ACC112 (cell line): ENCODE measurements around the gene EIF4G3.
"Not testable (repeated sequence)": the region's sequence is repeated elsewhere in the genome, so short reads cannot be mapped to it uniquely, and the experiment has no call there.

Experiments
- H2AFZ ChIP-seq: fragments of 200-600 bp; sonication (generic); one replicate; pipeline ENCODE4 v1.6.0; 2017; ENCODE audit warnings: antibody characterized with exemption, low read length; ENCODE audit not compliant: unreplicated experiment
- H3K27ac ChIP-seq: fragments of 200-600 bp; sonication (generic); 2 replicates; pipeline ENCODE4 v1.5.1; 2014; ENCODE audit warnings: low read depth, mild to moderate bottlenecking, antibody characterized with exemption, low read length, moderate library complexity
- H3K27me3 ChIP-seq: fragments of 200-600 bp; sonication (generic); 2 replicates; pipeline ENCODE4 v1.6.1; 2014; ENCODE audit warnings: mild to moderate bottlenecking, antibody characterized with exemption, low read length, moderate library complexity, mixed read lengths; ENCODE audit not compliant: insufficient read depth
- H3K36me3 ChIP-seq: fragments of 200-600 bp; sonication (generic); 2 replicates; pipeline ENCODE4 v1.6.1; 2016; ENCODE audit warnings: mild to moderate bottlenecking, antibody characterized with exemption, low read length, moderate library complexity, mixed read lengths; ENCODE audit not compliant: insufficient read depth
- H3K4me1 ChIP-seq: fragments of 200-600 bp; sonication (generic); one replicate; pipeline ENCODE4 v1.6.1; 2016; ENCODE audit warnings: low read length, mixed read lengths; ENCODE audit not compliant: insufficient read depth, unreplicated experiment, control insufficient read depth
- H3K4me3 ChIP-seq: fragments of 200-600 bp; sonication (generic); 2 replicates; pipeline ENCODE4 v1.5.1; 2014; ENCODE audit warnings: mild to moderate bottlenecking, low read depth, low read length
- H3K79me2 ChIP-seq: fragments of 200-600 bp; sonication (generic); one replicate; pipeline ENCODE4 v1.6.0; 2016; ENCODE audit warnings: low read length; ENCODE audit not compliant: control insufficient read depth, unreplicated experiment, insufficient read depth

Gene EIF4G3

GRCh38 chr1:21170837-21171236, 5.9 kb downstream of the EIF4G3 start:
- H2AFZ ChIP-seq, H3K4me3 ChIP-seq, H3K27me3 ChIP-seq, H3K36me3 ChIP-seq: not testable (repeated sequence)
- Histone ChIP-seq H3K27ac (peak overlapping the region; percentile 19; the same call in 1 of the 2 replicates), H3K79me2 (peaks cover 81% of the 10 kb centered on the region), H3K4me1 (peaks cover 17% of the 10 kb centered on the region)

DNA sequence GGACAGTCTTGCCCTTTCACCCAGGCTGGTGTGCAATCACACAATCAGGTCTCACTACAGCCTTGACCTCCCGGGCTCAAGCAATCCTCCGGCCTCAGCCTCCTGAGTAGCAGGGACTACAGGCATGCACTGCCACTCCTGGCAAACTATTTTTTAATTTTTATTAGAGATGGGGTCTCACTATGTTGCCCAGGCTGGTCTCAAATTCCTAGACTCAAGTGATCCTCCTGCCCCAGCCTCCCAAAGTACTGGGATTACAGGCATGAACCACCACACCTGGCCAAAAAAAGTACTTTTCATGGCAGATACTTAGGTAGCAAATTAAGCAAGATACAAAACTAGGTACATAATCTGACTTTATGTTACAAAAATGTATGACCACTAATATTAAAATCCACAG, 8.3 kb downstream of the EIF4G3 start:
- no peaks in the 10 kb centered on the region for H3K27me3 ChIP-seq
- peaks cover 19% of the 10 kb centered on the region for H3K4me1 ChIP-seq
- H2AFZ ChIP-seq: no peak overlapping the region
- peaks cover 21% of the 10 kb centered on the region for H3K36me3 ChIP-seq
- no peak overlapping the region for H3K27ac ChIP-seq
- no peak overlapping the region for H3K4me3 ChIP-seq
- H3K79me2 ChIP-seq: peaks cover 79% of the 10 kb centered on the region

- H3K27me3 ChIP-seq: no peaks in the 10 kb centered on the region
- H3K4me1 ChIP-seq: peaks cover 14% of the 10 kb centered on the region
- no peak overlapping the region for H3K4me3 ChIP-seq
- peaks cover 21% of the 10 kb centered on the region for H3K36me3 ChIP-seq
- 0 out of 2 replicates have a peak overlapping the region, but pooled peaks have one; percentile 1 for H3K27ac ChIP-seq
- H3K79me2 ChIP-seq: peaks cover 82% of the 10 kb centered on the region
- no peak overlapping the region for H2AFZ ChIP-seq
Measured at GRCh38 chr1:21165646-21166045, 11.1 kb downstream of the EIF4G3 start.

DNA sequence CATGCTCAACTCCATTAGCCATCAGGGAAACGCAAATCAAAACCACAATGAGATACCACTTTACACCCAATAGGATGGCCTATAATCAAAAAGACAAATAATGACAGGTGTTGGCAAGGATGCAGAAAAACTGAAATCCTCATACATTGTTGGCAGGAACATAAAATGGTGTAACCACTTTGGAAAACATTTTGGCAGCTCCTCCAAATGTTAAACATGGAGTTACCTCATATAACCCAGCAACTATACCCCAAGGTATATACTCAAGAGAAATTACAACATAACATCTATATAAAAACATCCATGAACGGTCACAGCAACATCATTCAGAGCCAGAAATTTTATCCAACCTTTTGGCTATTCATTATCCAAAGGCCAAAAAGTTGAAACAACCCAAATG, 11.6 kb downstream of the EIF4G3 start:
- H3K36me3 ChIP-seq: peaks cover 21% of the 10 kb centered on the region
- peaks cover 82% of the 10 kb centered on the region for H3K79me2 ChIP-seq
- no peaks in the 10 kb centered on the region for H3K27me3 ChIP-seq
- no peak overlapping the region for H2AFZ ChIP-seq
- H3K4me3 ChIP-seq: no peak overlapping the region
- H3K27ac ChIP-seq: no peak overlapping the region
- peaks cover 14% of the 10 kb centered on the region for H3K4me1 ChIP-seq

- Histone ChIP-seq H3K4me1 (peaks cover 14% of the 10 kb centered on the region), H3K36me3 (peaks cover 21% of the 10 kb centered on the region), H3K79me2 (peaks cover 84% of the 10 kb centered on the region), H3K27ac (no peak overlapping the region), H2AFZ (no peak overlapping the region), H3K27me3 (no peaks in the 10 kb centered on the region), H3K4me3 (no peak overlapping the region)
Measured at GRCh38 chr1:21164266-21164665, 12.4 kb downstream of the EIF4G3 start.

DNA sequence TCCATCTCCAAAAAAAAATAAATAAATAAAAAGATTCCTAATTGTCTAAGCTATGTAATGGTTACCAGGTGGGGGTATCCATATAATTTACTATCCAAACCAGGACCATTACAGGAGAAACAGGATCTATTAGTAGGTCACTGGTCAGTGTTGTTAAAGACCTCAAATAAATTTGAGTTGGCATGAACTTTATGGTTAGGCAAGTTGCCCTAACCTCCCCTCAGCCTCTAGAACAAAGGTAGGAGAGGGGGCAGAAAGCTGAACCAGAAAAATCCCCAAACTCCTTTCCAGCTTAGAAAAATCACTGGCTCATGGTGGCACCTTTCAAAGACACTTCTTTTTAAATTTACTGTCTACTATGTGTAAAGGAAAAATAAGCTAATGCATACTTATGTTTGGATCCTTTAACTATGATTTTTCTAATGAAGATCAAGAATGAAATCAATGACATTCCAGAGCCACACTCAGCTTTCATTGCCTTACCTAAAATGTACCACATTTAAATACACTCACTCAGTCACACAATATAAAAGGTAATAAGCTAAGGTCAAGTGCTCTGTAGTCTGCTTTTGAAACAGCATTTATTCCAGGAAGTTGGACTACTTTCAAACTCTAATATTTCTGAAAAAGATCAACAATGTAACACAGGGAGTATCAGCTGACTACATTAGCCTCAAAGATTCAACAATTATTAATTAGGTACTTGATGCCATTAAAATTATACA, 13.8 kb downstream of the EIF4G3 start:
- Histone ChIP-seq H3K36me3 (peaks cover 21% of the 10 kb centered on the region), H2AFZ (no peak overlapping the region), H3K4me3 (peak overlapping the region; percentile 9; the same call in 1 of the 2 replicates), H3K4me1 (peaks cover 14% of the 10 kb centered on the region), H3K79me2 (peaks cover 88% of the 10 kb centered on the region), H3K27me3 (no peaks in the 10 kb centered on the region), H3K27ac (no peak overlapping the region)

DNA sequence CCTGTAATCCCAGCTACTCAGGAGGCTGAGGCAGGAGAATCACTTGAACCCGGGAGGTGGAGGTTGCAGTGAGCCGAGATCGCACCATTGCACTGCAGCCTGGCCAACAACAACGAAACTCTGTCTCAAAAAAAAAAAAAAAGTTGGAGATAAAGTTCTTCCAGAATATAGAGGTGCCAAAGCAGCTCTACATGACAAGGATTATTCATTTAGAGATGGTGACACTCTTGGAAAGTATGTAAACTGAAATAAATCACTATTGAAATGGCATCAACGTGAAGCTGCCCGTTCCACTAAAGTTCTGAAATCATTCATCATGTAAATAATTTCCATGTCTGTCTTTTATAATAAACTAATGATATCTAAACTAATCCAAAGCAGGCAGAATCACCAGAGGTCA, 14.9 kb downstream of the EIF4G3 start:
- Histone ChIP-seq H3K4me1 (peaks cover 14% of the 10 kb centered on the region), H3K27ac (no peak overlapping the region), H3K27me3 (no peaks in the 10 kb centered on the region), H3K36me3 (peaks cover 21% of the 10 kb centered on the region), H3K79me2 (peaks cover 92% of the 10 kb centered on the region), H2AFZ (no peak overlapping the region), H3K4me3 (no peak overlapping the region)

DNA sequence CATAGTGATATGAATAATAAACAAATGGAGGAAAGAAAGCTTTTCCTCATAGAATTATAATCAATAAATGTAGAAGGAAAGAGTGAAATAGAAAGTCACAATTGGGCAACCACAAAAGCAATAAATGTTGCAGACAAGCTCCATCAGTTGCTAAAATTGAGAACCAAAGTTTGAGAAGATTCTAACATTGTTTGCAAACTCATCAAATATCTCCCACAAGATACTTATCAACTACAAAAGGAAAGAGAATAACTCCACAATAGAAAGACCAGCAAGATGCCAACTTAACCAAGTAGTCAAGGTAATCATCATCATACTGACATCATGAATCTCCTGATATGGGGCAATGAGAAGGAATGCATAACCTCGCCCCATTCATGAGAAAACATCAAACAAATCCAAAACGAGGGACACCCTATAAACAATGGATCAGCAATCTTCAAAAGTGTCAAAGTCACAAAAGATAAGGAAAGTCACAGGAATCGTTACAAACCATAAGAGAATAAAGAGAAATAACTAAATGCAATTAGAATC, 16.4 kb downstream of the EIF4G3 start:
- Histone ChIP-seq H3K27me3 (no peaks in the 10 kb centered on the region), H2AFZ (no peak overlapping the region), H3K27ac (no peak overlapping the region), H3K4me3 (no peak overlapping the region), H3K4me1 (peaks cover 7% of the 10 kb centered on the region), H3K36me3 (peaks cover 12% of the 10 kb centered on the region; the same call in 1 of the 2 replicates), H3K79me2 (peaks cover 86% of the 10 kb centered on the region)

- Histone ChIP-seq H3K4me1 (peaks cover 12% of the 10 kb centered on the region), H3K27ac (no peak overlapping the region), H2AFZ (no peak overlapping the region), H3K79me2 (peaks cover 81% of the 10 kb centered on the region), H3K27me3 (no peaks in the 10 kb centered on the region), H3K4me3 (no peak overlapping the region), H3K36me3 (no peaks in the 10 kb centered on the region)
Measured at GRCh38 chr1:21157868-21158267, 18.8 kb downstream of the EIF4G3 start.

DNA sequence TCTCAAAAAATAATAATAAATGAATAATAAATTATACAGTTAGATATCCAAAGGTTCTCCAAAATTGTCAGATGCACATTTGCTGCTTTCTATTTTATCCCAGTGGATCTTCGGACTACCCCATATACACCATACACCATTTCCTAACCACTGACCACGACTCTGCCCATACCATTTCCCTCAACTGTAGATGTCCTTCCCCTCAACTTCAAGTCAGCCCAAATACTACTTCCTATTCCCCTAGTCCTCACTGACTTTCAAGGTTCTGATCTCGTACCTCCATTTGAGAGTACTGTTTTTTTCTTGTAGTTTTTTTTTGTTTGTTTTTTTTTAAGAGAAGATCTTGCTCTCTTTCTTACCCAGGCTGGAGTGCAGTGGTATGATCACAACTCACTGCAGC, 19.6 kb downstream of the EIF4G3 start:
- no peak overlapping the region for H2AFZ ChIP-seq
- H3K4me1 ChIP-seq: peaks cover 16% of the 10 kb centered on the region
- no peaks in the 10 kb centered on the region for H3K27me3 ChIP-seq
- peaks cover 81% of the 10 kb centered on the region for H3K79me2 ChIP-seq
- no peaks in the 10 kb centered on the region for H3K36me3 ChIP-seq
- no peak overlapping the region for H3K4me3 ChIP-seq
- H3K27ac ChIP-seq: no peak overlapping the region

- no peaks in the 10 kb centered on the region for H3K36me3 ChIP-seq
- H3K4me3 ChIP-seq: no peak overlapping the region
- no peak overlapping the region for H2AFZ ChIP-seq
- H3K27me3 ChIP-seq: no peaks in the 10 kb centered on the region
- peaks cover 75% of the 10 kb centered on the region for H3K79me2 ChIP-seq
- no peak overlapping the region for H3K27ac ChIP-seq
- peaks cover 24% of the 10 kb centered on the region for H3K4me1 ChIP-seq
Measured at GRCh38 chr1:21156019-21156418, 20.7 kb downstream of the EIF4G3 start.
